ENCODE measurements around the gene NAXD.

The NAXD gene

GRCh38 chr13:110646442-110647364 lies 31.4 kb downstream of the NAXD start:
- no peak for DNase-seq

- no peak for DNase-seq
These were observed 32.0 kb downstream of the NAXD start for GRCh38 chr13:110647365-110647737.

- DNase-seq = no peak
These were observed 32.9 kb downstream of the NAXD start for GRCh38 chr13:110648146-110648819.

- no peak for DNase-seq
These were observed 33.6 kb downstream of the NAXD start for GRCh38 chr13:110648848-110649421.

- DNase-seq = no peak
These were observed 34.2 kb downstream of the NAXD start for GRCh38 chr13:110649551-110649950.

- no peak for DNase-seq
These were observed 35.1 kb downstream of the NAXD start for GRCh38 chr13:110650436-110650835.

- no peak for DNase-seq
These were observed 35.9 kb downstream of the NAXD start for GRCh38 chr13:110651271-110651670.

GRCh38 chr13:110651726-110652230 lies 36.4 kb downstream of the NAXD start:
- no peak for DNase-seq

- DNase-seq = no peak
These were observed 36.9 kb downstream of the NAXD start for GRCh38 chr13:110652231-110652730.

GRCh38 chr13:110652764-110653163 lies 37.4 kb downstream of the NAXD start:
- no peak for DNase-seq

GRCh38 chr13:110653271-110653670 lies 37.9 kb downstream of the NAXD start:
- DNase-seq = no peak

- DNase-seq = no peak
These were observed 38.5 kb downstream of the NAXD start for GRCh38 chr13:110653851-110654250.

- DNase-seq = no peak
These were observed 41.9 kb downstream of the NAXD start for GRCh38 chr13:110657196-110657595.

- DNase-seq = peak; percentile 18
These were observed 43.0 kb downstream of the NAXD start for GRCh38 chr13:110658218-110658911.

- DNase-seq = no peak
These were observed 45.9 kb downstream of the NAXD start for GRCh38 chr13:110661256-110661655.

GRCh38 chr13:110662091-110662490 lies 46.7 kb downstream of the NAXD start:
- no peak for DNase-seq

- DNase-seq = no peak
These were observed 47.6 kb downstream of the NAXD start for GRCh38 chr13:110662777-110663443.

GRCh38 chr13:110663491-110663890 lies 48.1 kb downstream of the NAXD start:
- no peak for DNase-seq

- no peak for DNase-seq
These were observed 48.7 kb downstream of the NAXD start for GRCh38 chr13:110664041-110664440.

GRCh38 chr13:110664673-110665072 lies 49.3 kb downstream of the NAXD start:
- DNase-seq = no peak

- no peak for DNase-seq
These were observed 50.3 kb downstream of the NAXD start for GRCh38 chr13:110665491-110666254.

GRCh38 chr13:110666255-110666533 lies 50.8 kb downstream of the NAXD start:
- no peak for DNase-seq
